ENCODE results near the gene PPP1R2C.

- TF ChIP-seq CTCF (IDR thresholded peaks at IDR 0.05) (no peak), EZH2 (IDR thresholded peaks at IDR 0.05) (no peak)
These were observed 5.1 kb downstream of the PPP1R2C start for GRCh38 chrX:42772874-42773273.

Data from neural progenitor cell (in vitro differentiated cells).